HG02798 (cell line): ENCODE measurements around the gene KRT28.
"Not testable (repeated sequence)": the region's sequence is repeated elsewhere in the genome, so short reads cannot be mapped to it uniquely, and the experiment has no call there.

Source experiments
- ATAC-seq: cut with Tn5 transposase; IDR thresholded peaks from one replicate; pipeline ENCODE4 v1.9.1; 2021; ENCODE audit warnings: mild to moderate bottlenecking; ENCODE audit not compliant: unreplicated experiment, poor library complexity

The KRT28 gene

DNA sequence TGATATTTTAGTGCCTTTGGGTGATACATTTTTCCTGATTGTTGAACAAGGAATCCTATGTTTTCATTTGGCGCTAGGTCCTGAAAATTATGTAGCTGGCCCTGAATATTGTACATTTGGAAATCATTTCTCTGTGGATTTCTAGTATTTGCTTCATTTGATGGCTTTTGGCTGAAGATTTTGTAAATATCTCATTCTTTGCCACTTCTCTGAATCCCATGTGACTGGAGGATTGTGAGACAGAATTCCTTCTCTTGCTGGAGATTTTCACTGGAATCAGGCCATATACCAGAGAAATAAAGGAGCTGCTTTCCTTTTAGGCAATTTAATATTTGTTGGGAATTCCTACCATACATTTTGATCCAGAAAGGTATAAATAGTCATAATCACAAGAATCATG lies 8.6 kb downstream of the KRT28 start:
- ATAC-seq, result no peak

DNA sequence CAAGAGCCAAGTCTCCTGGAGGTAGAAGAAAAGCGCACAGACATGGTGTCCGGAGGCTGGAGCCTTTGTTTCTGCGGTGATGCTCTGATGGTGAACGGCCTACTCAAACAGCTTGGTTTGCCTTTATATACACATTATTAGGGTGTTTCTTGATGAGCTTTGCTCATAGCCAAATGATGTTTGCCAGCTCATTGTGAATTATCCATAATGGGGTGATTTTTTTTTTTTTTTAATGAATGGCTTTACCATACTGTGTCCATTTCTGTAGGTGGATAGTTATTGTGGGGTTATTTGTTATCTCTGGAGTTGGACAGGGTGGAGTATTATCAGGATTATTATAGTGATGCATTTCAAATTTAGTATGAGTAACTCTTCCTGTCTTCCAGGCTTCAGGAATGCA lies 17.3 kb downstream of the KRT28 start, which contains the start of gene KRT27:
KRT27 (minus strand) TSS at position 101 of the 400 bp plus-strand sequence; CDS start at position 44, 57 bp downstream.
- no peak for ATAC-seq

DNA sequence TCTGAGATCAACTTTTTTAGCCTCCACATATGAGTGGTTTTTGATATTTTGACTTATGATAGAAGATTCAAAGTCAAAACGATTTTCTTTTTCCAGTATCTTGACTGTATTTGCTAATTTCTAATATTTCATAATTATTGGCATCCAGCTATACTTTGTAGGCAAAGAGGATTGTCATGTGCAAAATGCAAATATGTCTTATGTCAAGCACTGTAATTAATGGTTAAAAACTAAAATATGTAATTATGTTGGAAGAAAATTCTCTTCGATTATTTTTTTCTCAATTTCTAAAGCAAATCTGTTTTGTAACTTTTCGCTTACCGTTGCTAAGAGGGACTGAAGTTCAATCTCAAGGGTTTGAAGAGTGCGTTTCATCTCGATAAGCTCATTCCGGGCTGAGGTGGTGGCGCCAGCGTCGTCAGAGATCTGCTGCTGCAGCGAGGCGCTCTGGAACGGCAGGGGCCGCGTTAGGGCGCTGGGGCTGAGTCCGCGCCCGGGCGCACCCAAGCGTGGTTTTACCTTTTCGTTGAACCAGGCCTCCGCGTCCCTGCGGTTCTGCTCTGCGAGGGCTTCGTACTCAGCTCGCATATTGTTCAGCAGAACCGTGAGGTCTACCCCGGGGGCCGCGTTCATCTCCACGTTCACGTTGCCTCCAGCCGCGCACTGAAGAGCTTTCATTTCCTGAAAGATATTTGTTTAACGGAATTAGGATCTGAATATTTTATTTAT lies 20.4 kb downstream of the KRT28 start:
- no peak for ATAC-seq

DNA sequence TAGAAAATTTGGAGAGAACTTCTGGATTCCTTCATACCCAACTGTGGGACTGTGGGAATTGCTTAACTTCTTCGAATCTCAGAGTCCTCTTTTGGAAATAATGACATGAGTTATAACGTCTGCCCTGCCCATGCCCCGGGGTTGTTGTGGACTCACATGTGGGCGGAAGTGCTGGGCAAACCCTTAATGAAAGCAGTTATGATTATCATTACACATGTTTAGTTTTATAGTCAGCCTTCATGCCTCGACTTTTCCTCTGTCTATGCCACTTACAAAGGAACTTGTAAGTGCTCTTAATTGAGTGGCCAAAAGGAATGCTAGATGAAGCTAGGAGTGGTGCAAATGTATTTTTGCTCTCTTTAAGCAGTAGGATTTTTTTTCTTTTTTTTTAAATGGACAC lies 21.3 kb downstream of the KRT28 start:
- no peak for ATAC-seq

DNA sequence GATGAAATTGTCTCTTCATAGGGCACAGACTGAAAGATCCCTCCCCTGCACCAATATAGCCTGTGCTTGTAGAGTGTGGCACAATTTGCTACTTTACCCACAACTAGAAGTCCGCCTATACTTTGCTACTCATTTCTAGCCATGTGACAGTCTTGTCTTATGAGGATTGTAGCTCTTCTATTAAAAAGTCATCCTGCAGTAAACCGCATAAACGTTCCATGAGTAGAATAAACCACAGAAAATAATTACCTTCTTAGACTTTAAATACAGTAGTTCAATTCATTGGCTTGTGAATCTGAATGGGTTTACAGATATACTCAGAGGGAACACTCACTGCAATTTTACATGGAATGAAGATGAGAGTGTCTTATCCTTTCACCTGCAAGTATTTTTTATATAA lies 21.8 kb downstream of the KRT28 start:
- ATAC-seq, result no peak

DNA sequence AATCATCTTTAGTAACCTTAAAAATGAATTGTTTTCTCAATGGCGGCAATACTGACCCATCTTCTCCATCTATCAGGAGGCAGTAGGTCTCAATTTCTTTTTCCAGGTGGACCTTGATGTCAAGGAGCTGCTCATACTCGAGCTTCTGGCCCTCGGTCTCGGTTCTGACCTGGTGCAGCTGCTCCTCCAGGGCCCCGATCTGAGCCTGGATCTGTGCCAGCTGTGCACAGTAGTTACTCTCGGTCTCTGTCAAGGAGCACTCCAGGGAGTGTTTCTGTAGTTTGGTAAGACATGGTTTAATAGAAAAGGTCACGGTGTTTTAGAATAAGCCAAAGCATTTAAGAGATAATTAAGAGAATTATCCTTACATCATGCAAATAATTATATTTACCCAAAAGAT lies 22.3 kb downstream of the KRT28 start:
- no peak for ATAC-seq

DNA sequence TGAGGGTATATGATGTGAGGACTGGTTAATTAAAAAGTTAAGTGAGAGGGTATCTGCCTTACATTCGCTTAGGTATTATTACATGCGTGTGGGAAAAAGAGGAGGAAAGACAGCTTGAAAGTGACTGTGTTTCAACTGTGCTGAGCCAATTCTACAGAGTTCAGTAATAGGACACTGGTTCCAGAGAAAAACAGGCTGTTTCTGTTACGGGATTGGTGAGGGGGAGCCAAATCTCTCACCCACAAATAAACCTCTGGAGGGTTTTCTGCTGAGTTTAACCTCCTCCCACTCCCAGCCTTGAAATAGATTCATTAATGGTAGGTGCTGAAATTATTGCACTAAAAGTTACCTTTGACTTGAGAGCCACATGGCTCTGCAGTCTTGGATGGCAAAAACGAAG lies 23.8 kb downstream of the KRT28 start:
- ATAC-seq, result no peak

DNA sequence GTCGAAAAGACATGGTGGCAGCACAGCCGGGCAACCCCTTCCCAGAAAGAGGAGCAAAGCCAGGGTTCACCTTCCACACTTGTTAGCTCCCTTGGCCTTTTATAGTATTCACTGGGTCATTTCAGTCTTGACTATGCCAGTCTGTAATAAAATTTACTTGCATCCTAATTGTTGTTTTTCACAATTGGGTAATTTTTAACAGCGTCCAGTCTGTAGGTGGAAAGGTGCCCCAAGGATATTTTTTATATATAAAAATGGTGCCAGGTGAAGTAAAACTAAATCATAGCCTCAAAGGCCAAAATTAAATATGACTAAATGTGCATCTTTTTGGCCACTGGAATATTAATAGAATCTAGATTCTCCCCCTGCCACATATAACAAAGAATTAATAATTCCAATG lies 27.7 kb downstream of the KRT28 start, which contains the start of gene KRT26:
KRT26 (minus strand) TSS at position 101 of the 400 bp plus-strand sequence; CDS start at position 13, 88 bp downstream.
- ATAC-seq, result no peak

DNA sequence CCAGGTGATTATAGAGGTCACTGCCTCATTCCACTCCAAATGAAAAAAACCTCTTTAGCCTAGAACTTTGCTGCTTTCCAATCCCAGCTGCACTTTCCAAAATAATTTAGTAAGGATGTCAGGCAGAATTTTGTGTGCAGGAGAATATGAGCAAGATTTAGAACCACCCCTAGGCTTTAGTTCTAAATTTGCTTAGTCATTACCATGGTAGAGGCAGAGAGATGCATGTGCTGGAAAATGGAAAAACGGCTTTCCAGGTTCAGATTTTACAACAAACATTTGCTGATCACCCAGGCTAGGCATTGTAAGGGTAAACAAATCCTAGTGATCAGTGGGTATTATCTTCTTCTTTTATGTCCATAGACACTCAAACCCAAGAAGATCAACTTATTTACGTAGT lies 34.1 kb downstream of the KRT28 start:
- no peak for ATAC-seq

DNA sequence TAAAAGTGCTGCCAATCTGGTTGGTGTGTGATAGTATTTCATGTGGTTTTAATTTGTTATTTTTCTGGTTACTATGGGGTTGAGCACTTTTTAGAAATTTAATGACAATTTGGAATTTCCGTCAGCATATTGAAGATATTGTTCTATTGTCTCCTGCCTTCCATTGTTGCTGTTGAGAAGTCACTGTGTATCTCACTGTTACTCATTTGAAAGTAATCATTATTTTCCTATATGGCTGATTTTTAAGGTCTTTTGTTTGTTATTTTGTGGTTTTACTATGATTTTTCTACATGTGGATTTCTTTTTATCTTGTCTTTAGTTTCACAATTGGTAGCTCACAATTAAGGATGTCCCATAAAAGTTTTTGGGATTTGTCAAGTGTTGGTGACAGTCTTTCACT lies 36.0 kb downstream of the KRT28 start:
- no peak for ATAC-seq

DNA sequence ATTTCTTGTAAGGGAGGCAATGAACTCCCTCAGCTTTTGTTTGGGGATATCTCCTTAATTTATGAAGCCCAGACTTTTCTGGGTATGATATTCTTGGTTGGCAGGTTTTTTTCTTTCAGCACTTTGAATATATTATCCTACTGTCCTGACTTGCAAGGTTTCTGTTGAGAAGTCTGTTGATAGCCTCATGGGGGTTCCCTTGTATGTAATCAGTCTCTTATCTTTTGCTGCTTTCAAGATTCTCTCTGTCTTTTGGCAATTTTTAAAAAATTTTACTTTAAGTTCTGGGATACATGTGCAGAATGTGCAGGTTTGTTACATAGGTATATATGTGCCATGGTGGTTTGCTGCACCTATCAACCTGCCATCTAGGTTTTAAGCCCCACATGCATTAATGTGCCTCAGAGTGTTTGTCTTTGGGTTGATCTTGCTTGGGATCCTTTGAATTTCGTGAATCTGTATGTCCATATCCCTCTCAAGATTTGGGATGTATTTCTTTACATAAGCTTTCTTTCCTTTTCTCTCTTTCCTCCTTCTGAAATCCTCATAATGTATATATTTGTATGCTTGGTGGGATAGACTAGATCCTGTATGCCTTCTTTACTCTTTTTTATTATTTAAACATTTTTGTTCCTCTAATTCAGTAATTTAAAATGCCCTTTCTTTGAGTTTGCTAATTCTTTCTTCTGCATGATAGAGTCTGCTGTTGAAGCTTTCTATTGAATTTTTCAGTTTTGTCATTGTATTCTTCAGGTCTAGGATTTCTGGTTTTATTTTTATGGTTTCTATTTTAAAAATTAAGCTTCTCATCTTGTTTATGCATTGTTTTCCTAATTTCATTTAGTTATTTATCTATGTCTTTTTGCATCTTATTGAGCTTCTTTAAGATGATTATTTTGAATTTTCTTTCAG lies 39.4 kb downstream of the KRT28 start:
- no peak for ATAC-seq

DNA sequence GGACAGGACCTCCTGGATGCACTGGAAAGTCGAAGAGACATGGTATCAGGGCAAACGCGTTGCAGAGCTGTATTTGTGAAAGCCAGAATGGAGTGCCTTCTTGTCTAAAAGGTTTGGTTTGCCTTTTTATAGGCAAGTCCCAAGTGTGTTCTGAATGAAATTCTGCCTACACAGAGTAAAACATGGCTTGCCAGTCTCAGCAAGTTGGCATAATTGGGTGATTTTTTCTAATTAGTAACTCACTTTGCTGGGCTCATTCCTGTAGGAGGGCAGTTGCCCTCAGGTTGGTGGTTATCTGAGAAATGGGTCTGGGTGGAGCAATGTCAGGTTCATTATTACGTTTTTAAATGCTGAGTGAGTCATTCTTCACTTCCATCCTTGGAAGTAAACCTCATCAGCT lies 44.5 kb downstream of the KRT28 start, which contains the start of gene KRT25:
KRT25 (minus strand) TSS at position 101 of the 400 bp plus-strand sequence; CDS start at position 41, 60 bp downstream.
- ATAC-seq, result no peak

DNA sequence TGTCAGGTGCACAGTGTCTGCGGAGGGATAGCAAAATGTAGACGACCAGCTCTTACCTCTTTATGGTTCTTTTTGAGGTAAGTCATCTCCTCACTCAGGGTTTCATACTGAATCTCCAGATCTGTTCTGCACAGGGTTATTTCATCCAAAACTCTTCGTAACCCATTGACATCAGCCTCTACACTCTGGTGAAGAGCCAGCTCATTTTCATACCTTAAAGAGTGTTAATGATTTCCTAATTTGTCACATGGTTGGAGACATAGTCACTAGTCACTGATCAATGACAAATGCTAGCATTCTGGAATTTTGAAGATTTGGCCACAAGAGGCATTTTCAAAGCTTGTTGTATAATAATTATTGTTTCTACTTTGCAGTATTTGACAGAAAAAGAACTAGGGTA lies 46.0 kb downstream of the KRT28 start:
- no peak for ATAC-seq

DNA sequence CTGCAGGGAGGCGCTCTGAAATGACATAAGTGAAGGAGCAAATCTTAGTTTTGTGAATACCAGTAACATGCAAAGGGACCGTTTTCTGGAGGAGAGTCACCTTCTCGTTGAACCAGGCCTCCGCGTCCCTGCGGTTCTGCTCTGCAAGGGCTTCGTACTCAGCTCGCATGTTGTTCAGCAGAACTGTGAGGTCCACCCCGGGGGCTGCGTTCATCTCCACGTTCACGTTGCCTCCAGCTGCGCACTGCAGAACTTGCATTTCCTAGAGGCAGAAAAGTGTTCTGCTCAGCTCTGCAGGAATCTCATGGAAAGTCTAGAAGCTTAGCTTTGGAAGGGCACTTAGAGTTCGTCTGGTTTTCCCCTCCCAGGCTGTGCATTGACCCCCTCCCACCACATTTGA lies 48.7 kb downstream of the KRT28 start:
- ATAC-seq, result no peak

DNA sequence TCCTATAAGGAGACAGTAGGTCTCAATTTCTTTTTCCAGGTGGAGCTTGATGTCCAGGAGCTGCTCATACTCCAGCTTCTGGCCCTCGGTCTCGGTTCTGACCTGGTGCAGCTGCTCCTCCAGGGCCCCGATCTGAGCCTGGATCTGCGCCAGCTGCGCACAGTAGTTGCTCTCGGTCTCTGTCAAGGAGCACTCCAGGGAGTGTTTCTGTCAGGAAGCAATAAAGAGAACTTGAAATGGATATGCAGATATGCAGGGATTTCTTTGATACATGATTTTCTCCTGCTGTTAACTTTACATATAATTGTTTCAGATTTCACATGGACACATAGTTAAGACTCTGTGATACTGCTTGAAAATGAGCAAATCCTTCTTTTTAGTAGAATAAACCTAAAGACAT lies 49.4 kb downstream of the KRT28 start:
- no peak for ATAC-seq

DNA sequence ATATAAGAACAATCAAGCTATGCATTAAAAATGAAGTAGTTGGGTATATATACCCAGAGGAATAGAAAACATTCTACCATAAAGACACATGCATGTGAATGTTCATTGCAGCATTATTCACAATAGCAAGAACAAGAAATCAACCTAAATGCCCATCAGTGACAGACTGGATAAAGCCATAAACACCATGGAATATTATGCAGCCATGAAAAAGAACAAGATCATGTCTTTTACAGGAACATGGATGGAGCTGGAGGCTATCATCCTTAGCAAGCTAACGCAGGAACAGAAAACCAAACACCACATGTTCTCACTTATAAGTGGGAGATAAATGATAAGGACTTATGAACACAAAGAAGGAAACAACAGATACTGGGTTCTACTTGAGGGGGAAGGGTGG lies 51.1 kb downstream of the KRT28 start:
- not testable (repeated sequence) for ATAC-seq
